ENCODE data around the gene ACER1.

Gene ACER1

DNA sequence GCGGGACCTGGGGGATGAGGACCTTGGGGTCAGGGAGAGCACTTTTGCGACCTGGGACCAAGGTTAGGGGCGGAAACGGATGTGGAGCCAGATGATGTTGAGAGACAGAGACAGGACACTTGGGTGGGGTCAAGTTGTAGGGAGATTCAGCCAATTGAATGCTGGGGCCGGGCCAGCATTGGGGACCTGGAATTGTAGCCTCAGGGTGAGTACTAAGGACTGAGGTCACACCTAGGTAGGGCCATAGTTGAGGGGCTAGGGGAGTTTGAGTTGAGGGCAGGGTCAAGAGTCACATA lies 40.3 kb upstream of the ACER1 start:
- Histone ChIP-seq H3K4me1 (peaks cover 0 to 32% (median 25%) of the 10 kb centered on the region in 4 donors), H3K9me3 (no peaks in the 10 kb centered on the region), H3K4me3 (peak overlapping the region; percentile 76 to 88), H3K27me3 (no peaks in the 10 kb centered on the region), H3K27ac (peak overlapping the region; percentile 95 to 99), H3K36me3 (peaks cover 3 to 29% (median 7%) of the 10 kb centered on the region in 3 donors)
- DNase-seq, result no peak
- no peak for TF ChIP-seq CTCF (IDR thresholded peaks at IDR 0.05)
- intact Hi-C loops (cut with DNase I; ENCODE audit: low total_unique reads), result loop anchor here (2.0 to 10.0 kb wide), 2 partner anchors 51 to 361 kb away; partner anchors contain the start of genes GPR108, KHSRP and TRIP10

DNA sequence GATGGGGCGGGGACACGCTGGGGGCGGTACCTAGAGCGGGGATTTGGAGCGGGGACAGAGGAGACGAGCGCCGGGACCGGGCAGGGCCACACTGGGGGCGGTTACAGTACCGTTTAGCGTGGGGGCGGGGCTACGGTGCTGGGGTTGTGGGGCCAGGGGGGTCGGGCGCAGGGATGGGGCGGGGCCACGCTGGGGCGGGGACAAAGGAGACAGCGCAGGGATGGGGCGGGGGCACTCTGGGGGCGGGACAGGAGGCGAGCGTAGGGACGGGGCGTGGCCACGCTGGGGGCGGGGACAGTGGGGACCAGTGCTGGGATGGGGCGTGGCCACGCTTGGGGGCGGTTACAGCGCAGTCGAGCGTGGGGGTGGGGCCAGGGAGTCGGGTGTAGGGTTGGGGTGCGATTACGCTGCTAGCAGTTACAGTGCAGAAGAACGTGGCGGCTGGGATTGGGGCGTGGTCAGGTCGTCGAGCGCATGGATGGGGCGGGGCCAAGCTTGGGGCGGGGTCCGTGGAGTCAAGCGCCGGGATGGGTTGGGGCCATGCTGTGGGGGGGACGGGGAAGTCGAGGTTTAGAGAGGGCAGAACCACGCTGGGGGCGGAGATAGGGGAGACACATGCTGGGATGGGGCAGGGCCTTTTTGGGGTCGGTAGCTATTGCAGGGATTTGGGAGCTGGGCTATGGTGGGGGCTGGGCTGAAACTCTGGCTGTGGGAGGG lies 39.8 kb upstream of the ACER1 start:
- H3K27me3 ChIP-seq, result no peaks in the 10 kb centered on the region
- peak overlapping the region; percentile 95 to 99 for H3K27ac ChIP-seq
- peak; percentile 99 for DNase-seq
- peaks cover 9 to 32% (median 12%) of the 10 kb centered on the region in 3 donors for H3K36me3 ChIP-seq
- no peak for TF ChIP-seq CTCF (IDR thresholded peaks at IDR 0.05)
- H3K9me3 ChIP-seq, result no peaks in the 10 kb centered on the region
- H3K4me3 ChIP-seq, result peak overlapping the region; percentile 76 to 88
- intact Hi-C loops (cut with DNase I; ENCODE audit: low total_unique reads), result loop anchor here (2.0 to 10.0 kb wide), 2 partner anchors 52 to 362 kb away; partner anchors contain the start of genes GPR108, KHSRP and TRIP10
- peaks cover 0 to 28% (median 22%) of the 10 kb centered on the region in 4 donors for H3K4me1 ChIP-seq

DNA sequence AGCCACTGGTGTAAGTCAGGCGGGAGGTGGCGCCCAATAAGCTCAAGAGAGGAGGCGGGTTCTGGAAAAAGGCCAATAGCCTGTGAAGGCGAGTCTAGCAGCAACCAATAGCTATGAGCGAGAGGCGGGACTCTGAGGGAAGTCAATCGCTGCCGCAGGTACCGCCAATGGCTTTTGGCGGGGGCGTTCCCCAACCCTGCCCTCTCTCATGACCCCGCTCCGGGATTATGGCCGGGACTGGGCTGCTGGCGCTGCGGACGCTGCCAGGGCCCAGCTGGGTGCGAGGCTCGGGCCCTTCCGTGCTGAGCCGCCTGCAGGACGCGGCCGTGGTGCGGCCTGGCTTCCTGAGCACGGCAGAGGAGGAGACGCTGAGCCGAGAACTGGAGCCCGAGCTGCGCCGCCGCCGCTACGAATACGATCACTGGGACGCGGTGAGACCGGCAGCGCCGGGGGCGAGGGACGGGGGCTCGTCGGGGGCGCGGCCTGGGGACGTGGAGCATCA lies 39.2 kb upstream of the ACER1 start, which contains the start of gene ALKBH7:
TSS of gene ALKBH7 (plus strand) at position 201 of the 502 bp plus-strand sequence. CDS start at position 228, 27 bp downstream.
- H3K9me3 ChIP-seq, result no peaks in the 10 kb centered on the region
- intact Hi-C loops (cut with DNase I; ENCODE audit: low total_unique reads), result loop anchor here (2.0 to 10.0 kb wide), 2 partner anchors 52 to 362 kb away; partner anchors contain the start of genes GPR108, KHSRP and TRIP10
- no peak for TF ChIP-seq CTCF (IDR thresholded peaks at IDR 0.05)

GRCh38 chr19:6364353-6364752 lies 30.9 kb upstream of the ACER1 start:
- Histone ChIP-seq H3K36me3 (peaks cover 48 to 60% (median 54%) of the 10 kb centered on the region in 3 donors), H3K27ac (no peak overlapping the region), H3K27me3 (no peaks in the 10 kb centered on the region), H3K4me1 (peaks cover 0 to 13% (median 9%) of the 10 kb centered on the region in 4 donors), H3K4me3 (no peak overlapping the region), H3K9me3 (no peaks in the 10 kb centered on the region)
- TF ChIP-seq CTCF (IDR thresholded peaks at IDR 0.05), result no peak
- intact Hi-C loops (cut with DNase I; ENCODE audit: low total_unique reads), result no loop called here
- DNase-seq, result no peak

More for the DNA sequence above, 39.2 kb upstream of the ACER1 start, which contains the start of gene ALKBH7:
- peak; percentile 100 for DNase-seq
- Histone ChIP-seq H3K4me3 (peak within 1 kb of the TSS; percentile 76 to 88), H3K27ac (peak within 1 kb of the TSS; percentile 95 to 99), H3K4me1 (peaks cover 0 to 23% (median 16%) of the 10 kb centered on the region in 4 donors), H3K36me3 (peaks cover 15 to 38% (median 18%) of the 10 kb centered on the region in 3 donors), H3K27me3 (no peaks in the 10 kb centered on the region)

DNA sequence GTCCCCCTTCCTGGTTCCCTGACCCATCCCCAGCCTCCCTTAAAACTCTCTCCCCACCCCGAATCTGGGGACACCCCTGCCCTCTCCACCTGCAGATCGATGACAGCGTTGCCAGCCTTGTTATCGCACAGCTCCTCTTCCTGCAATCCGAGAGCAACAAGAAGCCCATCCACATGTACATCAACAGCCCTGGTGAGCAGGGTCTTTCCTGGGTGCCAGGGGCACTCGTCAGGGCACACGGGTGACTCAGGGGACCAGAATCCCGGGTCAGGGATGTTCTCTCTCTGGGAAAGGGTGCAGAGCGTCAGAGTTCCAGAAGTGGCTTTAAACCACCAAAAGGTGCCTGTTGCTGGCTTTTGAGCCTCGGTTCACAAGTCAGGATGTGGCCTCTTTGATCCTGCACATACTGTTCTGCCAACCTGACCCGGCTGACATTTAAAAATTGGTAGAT lies 29.0 kb upstream of the ACER1 start:
- Histone ChIP-seq H3K9me3 (no peaks in the 10 kb centered on the region), H3K4me1 (peaks cover 0 to 13% (median 9%) of the 10 kb centered on the region in 4 donors), H3K27ac (peak overlapping the region; percentile 83 to 97), H3K36me3 (peaks cover 34 to 40% (median 34%) of the 10 kb centered on the region in 3 donors), H3K4me3 (peak overlapping the region; percentile 76 to 98), H3K27me3 (no peaks in the 10 kb centered on the region)
- TF ChIP-seq CTCF (IDR thresholded peaks at IDR 0.05), result no peak
- DNase-seq, result no peak
- intact Hi-C loops (cut with DNase I; ENCODE audit: low total_unique reads), result no loop called here

All from tibial artery (tissue), 4 donors.